Measurements from ENCODE around the gene APELA. TPM values are rescaled to one million over a fixed set of nuclear protein-coding genes. Genes with fewer than 3 reads are reported as not detected.

The APELA gene
- not detected in 2 replicates for total RNA-seq

GRCh38 chr4:164876700-164877324 is at the start of gene APELA:
Gene APELA, plus strand, starts transcription at chr4:164877178. Its CDS starts 154 bp downstream, at chr4:164877332.

Other genes with a start within 250 kb of the APELA start
- not detected in 2 replicates for gene SMIM31, start 123.0 kb upstream of the APELA start, total RNA-seq
- gene TRIM61, start 100.5 kb downstream of the APELA start, total RNA-seq: 1.5 and 4.5 TPM in 2 replicates
- not detected in 2 replicates for gene TRIM60, start 154.8 kb downstream of the APELA start, total RNA-seq
- not detected in 2 replicates for gene TRIM75, start 176.7 kb downstream of the APELA start, total RNA-seq
- 6.1 and 9.0 TPM in 2 replicates for gene TMEM192, start 235.7 kb downstream of the APELA start, total RNA-seq

All from regular cardiac myocyte (primary cell).